GM12801 (cell line): ENCODE data around the gene DSC3.

Experiments
- TF ChIP-seq, protein P1 (sequence below): IDR thresholded peaks from one replicate; pipeline ENCODE4 v1.5.1; 2011; ENCODE audit warnings: control low read depth; ENCODE audit not compliant: insufficient read length; ENCODE audit errors: extremely low read depth

Gene DSC3

DNA sequence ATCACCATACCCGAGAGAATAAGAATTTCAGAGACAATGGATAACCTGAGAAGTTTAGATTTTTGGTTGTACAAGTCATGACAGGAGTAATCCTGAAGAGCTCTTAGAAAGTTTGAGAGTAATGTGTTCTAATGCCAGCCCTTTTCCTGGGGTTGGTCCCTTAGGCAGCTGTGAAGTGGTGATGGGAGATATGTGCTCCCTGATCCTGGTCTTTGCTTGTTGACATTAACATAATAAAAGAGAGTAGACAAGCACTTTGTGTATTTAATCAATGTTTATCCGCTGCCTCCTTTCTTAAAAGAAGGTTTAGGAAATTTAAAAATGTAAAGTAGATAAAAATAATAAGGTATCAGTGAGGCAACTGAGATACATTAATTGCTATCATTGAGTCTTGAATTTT lies 13.8 kb upstream of the DSC3 start:
- TF ChIP-seq, protein P1, sequence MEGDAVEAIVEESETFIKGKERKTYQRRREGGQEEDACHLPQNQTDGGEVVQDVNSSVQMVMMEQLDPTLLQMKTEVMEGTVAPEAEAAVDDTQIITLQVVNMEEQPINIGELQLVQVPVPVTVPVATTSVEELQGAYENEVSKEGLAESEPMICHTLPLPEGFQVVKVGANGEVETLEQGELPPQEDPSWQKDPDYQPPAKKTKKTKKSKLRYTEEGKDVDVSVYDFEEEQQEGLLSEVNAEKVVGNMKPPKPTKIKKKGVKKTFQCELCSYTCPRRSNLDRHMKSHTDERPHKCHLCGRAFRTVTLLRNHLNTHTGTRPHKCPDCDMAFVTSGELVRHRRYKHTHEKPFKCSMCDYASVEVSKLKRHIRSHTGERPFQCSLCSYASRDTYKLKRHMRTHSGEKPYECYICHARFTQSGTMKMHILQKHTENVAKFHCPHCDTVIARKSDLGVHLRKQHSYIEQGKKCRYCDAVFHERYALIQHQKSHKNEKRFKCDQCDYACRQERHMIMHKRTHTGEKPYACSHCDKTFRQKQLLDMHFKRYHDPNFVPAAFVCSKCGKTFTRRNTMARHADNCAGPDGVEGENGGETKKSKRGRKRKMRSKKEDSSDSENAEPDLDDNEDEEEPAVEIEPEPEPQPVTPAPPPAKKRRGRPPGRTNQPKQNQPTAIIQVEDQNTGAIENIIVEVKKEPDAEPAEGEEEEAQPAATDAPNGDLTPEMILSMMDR = no peak

DNA sequence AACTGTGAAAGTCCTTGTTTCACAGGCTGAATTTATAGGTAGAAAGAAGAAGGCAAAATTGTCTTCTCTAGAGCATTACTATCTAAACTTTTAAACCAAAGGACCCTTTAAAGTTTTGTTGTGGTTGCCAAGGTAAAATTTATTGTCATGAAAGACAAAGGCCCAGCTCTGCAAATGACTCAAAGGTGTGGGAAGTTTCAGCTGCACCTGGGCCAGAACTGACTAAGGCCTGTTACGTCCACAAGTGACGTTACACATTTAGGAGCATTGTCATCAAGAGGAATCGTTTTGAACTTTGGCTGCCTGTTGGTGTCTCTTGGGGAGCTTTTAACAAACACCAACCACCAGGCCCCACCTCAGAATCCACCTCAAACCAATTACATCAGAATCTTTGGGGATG lies 8.1 kb upstream of the DSC3 start:
- TF ChIP-seq, protein P1 = no peak

DNA sequence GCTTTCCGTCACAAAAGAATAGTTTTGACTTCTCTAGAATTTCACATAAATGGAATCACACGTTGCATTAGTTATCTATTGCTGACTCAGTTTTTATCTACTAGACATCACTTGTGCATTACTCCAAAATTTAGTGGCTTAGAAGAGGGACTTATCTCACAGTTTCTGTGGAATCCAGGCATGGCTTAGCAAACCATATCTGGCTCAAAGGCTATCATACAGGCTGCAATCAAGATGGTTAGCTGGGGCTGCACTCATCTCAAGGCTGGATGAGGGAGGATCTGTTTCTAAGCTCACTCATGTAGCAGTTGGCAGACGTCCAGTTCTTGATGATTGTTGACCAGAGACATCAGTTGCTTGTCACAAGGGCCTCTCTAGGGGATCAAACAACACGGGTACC lies 6.6 kb upstream of the DSC3 start:
- TF ChIP-seq, protein P1 = no peak

DNA sequence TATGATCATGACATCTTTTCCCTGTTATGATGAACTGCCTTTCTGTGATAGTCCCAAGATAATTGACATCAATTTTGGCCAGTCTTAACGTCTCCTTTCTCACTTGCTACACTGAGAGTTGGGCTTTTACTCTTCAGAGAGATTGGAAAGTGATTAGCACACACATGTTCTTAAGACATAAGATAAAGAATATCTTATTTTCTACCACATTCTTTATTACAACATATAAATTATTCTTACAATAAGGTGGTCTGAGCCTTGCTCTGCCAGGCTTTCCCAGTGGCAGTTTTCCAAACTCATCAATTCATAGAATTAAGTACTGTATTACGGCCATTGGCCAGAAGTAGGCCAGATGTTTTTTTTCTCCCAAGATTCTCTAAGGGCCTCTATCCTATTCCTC lies 5.7 kb upstream of the DSC3 start:
- TF ChIP-seq, protein P1 = no peak

DNA sequence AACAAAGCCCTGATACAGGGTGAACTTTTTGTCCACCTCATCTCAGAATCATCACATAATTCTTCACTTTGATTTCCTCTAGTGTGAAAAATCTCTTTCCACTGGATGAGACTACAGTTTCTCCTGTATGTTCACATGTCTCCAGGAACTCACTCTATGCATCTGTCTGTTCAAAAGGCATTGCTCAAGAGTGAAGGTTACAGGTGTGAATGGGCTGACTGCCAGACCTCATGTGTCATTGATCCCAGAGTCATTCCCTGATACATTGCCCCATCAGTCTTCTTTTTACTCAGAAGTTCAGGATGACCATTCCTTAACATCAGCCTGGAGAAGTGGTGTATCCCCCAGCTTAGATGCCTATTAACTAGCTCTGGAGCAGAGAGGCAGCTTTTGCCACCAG lies 4.4 kb upstream of the DSC3 start:
- TF ChIP-seq, protein P1 = no peak

DNA sequence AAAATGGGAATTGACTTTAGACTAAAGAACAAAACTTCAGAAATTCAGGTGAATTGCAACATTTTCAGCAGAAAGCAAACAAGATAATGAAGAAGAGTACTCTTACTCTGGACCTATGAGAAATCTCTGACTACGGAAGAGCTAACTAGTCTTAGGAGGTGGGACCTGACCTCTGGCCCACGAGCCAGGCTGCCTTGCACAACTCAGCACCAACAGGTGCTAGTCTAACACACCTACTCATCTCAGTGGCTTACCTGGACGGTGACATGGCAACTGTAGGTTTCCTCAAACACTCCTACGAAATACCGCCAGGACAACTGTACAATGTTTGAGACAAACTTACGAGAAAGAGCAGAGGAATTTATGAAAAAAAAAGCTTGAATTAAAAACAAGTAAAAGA lies 3.1 kb upstream of the DSC3 start:
- TF ChIP-seq, protein P1 = no peak

DNA sequence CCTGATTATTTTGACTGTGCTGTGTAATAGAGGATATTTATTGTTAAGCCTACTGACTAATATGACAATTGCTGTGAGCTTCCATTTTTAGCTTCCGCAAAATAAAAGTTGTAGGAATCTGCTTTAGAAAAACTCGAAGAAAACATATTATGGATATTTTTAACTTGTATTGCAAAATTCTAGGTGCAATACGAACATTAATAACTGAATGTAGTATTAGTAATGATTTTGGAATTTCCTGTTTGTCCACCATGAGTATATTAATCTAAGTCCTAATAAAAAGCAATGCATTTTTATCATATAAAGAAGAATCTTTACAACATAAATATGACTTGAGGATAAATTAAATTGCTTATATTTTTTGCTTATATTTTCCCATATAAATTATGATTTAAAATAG lies 2.4 kb upstream of the DSC3 start:
- TF ChIP-seq, protein P1 = no peak

DNA sequence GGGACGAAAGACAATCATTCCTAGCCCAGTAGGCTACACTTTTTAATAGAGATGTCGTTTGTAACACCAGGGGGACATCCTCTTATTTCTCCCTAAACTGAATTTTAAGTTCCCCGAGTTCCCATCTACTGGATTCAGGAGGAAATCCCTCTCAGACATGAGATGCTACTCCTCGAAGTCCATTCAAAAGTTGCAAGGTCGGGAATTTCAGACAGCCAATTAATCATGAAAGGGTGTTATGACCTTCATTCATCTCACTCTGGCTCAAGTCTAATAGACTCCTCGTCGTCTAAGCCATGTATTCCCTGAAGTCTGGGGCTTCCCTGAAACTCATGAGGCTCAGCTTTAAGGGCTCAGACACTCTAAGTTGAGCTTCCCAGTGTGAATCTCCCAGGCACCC lies 1.2 kb upstream of the DSC3 start:
- TF ChIP-seq, protein P1 = no peak
